Measurements from ENCODE around the gene FTO.

DNA sequence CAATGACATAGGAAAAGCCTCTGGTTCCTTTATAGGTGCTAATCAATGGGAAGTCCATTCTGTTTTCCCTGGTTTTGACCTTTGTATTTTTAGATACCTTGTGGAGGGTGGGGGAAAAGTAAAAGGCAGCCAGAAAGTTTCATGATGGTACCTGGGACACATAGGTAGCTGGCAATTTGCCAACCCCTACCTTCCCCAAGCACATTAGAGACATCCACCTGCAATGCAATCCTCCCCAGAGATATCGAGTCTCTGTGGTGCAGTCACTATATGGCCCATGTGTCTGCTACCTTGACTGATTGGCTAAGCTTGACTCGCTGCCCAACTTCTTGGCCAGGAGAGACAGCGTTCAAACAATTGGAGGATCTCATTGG is 496.2 kb downstream of the FTO start:
- TF ChIP-seq ZNF605 (CRISPR knock-in tag; IDR thresholded peaks at IDR 0.05) (no peak), CBX1 (IDR thresholded peaks at IDR 0.05; ENCODE audit: low read depth) (no peak), KLF12 (CRISPR knock-in tag; IDR thresholded peaks at IDR 0.05; ENCODE audit: borderline replicate concordance) (no peak), ZNF580 (CRISPR knock-in tag; IDR thresholded peaks at IDR 0.05; ENCODE audit: borderline replicate concordance, low read depth) (no peak), ZNF629 (CRISPR knock-in tag; conservative IDR thresholded peaks at IDR 0.05) (no peak), SETDB1 (CRISPR knock-in tag; IDR thresholded peaks at IDR 0.05; ENCODE audit: borderline replicate concordance) (no peak), ZNF678 (CRISPR knock-in tag; IDR thresholded peaks at IDR 0.05) (no peak), MAFK (conservative IDR thresholded peaks at IDR 0.05 in 1 of 2, IDR thresholded peaks at IDR 0.05 in 1 of 2; ENCODE audit: low read length in 2 of 2) (no peak), EZH2 (conservative IDR thresholded peaks at IDR 0.05; ENCODE audit: low read depth, low read length) (no peak), MAX (IDR thresholded peaks at IDR 0.05) (no peak)
- TF ChIP-seq, protein P1, sequence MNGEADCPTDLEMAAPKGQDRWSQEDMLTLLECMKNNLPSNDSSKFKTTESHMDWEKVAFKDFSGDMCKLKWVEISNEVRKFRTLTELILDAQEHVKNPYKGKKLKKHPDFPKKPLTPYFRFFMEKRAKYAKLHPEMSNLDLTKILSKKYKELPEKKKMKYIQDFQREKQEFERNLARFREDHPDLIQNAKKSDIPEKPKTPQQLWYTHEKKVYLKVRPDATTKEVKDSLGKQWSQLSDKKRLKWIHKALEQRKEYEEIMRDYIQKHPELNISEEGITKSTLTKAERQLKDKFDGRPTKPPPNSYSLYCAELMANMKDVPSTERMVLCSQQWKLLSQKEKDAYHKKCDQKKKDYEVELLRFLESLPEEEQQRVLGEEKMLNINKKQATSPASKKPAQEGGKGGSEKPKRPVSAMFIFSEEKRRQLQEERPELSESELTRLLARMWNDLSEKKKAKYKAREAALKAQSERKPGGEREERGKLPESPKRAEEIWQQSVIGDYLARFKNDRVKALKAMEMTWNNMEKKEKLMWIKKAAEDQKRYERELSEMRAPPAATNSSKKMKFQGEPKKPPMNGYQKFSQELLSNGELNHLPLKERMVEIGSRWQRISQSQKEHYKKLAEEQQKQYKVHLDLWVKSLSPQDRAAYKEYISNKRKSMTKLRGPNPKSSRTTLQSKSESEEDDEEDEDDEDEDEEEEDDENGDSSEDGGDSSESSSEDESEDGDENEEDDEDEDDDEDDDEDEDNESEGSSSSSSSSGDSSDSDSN (CRISPR knock-in tag; IDR thresholded peaks at IDR 0.05) = no peak
